ENCODE measurements around the gene M1AP. TPM values are rescaled to one million over a fixed set of nuclear protein-coding genes. Genes with fewer than 3 reads are reported as not detected.

Gene M1AP
- total RNA-seq, 1 experiment from 2014 or later, result 7.6 TPM

GRCh38 chr2:74620671-74621070 lies 27.5 kb downstream of the M1AP start:
- Histone ChIP-seq H4K8ac (replicated peaks; ENCODE audit: insufficient read length, low read depth, low read length) (no peak overlapping the region), H2BK5ac (ENCODE audit: insufficient read length, low read length) (no peak overlapping the region), H2AFZ (ENCODE audit: low read length) (no peak overlapping the region), H2AK5ac (ENCODE audit: insufficient read length, low read length) (no peak overlapping the region), H3K23me2 (ENCODE audit: insufficient read length, low read depth, low read length, poor library complexity, severe bottlenecking) (no peaks in the 10 kb centered on the region), H3K27ac (ENCODE audit: insufficient read length, low read depth, low read length) (no peak overlapping the region), H3T11ph (ENCODE audit: low read length) (no peak overlapping the region), H3K9me3 (ENCODE audit: control insufficient read depth, low read depth, low read length) (no peaks in the 10 kb centered on the region), H3K4me1 (ENCODE audit: insufficient read depth, low read length) (no peaks in the 10 kb centered on the region), H4K91ac (ENCODE audit: insufficient read length, low read depth, low read length) (no peak overlapping the region), H4K5ac (ENCODE audit: insufficient read length, low read depth, low read length) (no peak overlapping the region), H3K56ac (ENCODE audit: insufficient read length, low read depth, low read length) (no peak overlapping the region), H3K14ac (ENCODE audit: insufficient read depth, low read length) (no peak overlapping the region), H3K18ac (ENCODE audit: insufficient read length, low read depth, low read length) (no peak overlapping the region), H3K4ac (ENCODE audit: low read depth, low read length) (no peak overlapping the region), H4K20me1 (ENCODE audit: control insufficient read depth, insufficient read depth, insufficient read length) (no peaks in the 10 kb centered on the region), H3K23ac (ENCODE audit: insufficient read length, low read depth, low read length) (no peak overlapping the region), H3K79me2 (ENCODE audit: insufficient read depth, low read length) (no peaks in the 10 kb centered on the region), H2BK120ac (ENCODE audit: low read depth, low read length, poor library complexity, severe bottlenecking) (no peak overlapping the region), H2BK20ac (ENCODE audit: low read depth, low read length, poor library complexity, severe bottlenecking) (no peak overlapping the region), H2BK15ac (ENCODE audit: low read depth, low read length) (no peak overlapping the region), H3K4me2 (ENCODE audit: insufficient read depth, insufficient read length, low read length) (no peak overlapping the region), H2BK12ac (ENCODE audit: insufficient read length, low read depth, low read length) (no peak overlapping the region), H3K9ac (ENCODE audit: extremely low read depth, insufficient read length, low read length) (no peak overlapping the region), H3K79me1 (ENCODE audit: insufficient read depth, low read depth, low read length, poor library complexity, severe bottlenecking) (no peaks in the 10 kb centered on the region), H3K27me3 (ENCODE audit: insufficient read depth, low read length) (no peaks in the 10 kb centered on the region)
- no CpG with 5 or more reads among the region's 12 CpGs for WGBS (ENCODE audit: extremely low coverage, insufficient read length, low lambda C conversion rate)
- H3K27me3 Mint-ChIP-seq (ENCODE audit: low read depth), result peaks cover 5% of the 10 kb centered on the region; the same call in 1 of the 2 replicates
- no peaks in the 10 kb centered on the region for H3K36me3 Mint-ChIP-seq (ENCODE audit: insufficient read depth in 1 of 3, low read depth in 3 of 3)
- DNase-seq, result no peak
- no peaks in the 10 kb centered on the region for H3K9me3 Mint-ChIP-seq
- peaks cover 6% of the 10 kb centered on the region in 2 experiments for H3K4me1 Mint-ChIP-seq
- no peak overlapping the region for H3K4me3 Mint-ChIP-seq
- no peak overlapping the region for H3K27ac Mint-ChIP-seq
- no peak for TF ChIP-seq CTCF (conservative IDR thresholded peaks at IDR 0.05)
